Endodermal cell (in vitro differentiated cells): ENCODE measurements around the gene RIPK3. TPM values are rescaled to one million over a fixed set of nuclear protein-coding genes. Genes with fewer than 3 reads are reported as not detected.

Experiments used
- DNase-seq: peaks from one replicate; pipeline ENCODE4 v3.0.0-alpha.2; 2017
- H3K27ac ChIP-seq: 2 replicates; pipeline ENCODE4 v1.5.1; 2013; ENCODE audit warnings: mild to moderate bottlenecking, low read depth, low read length, moderate library complexity
- H3K27me3 ChIP-seq: 2 replicates; pipeline ENCODE4 v1.6.1; 2013; ENCODE audit warnings: mild to moderate bottlenecking, low read length, moderate library complexity; ENCODE audit not compliant: insufficient read depth, control insufficient read depth, poor library complexity, severe bottlenecking
- H3K36me3 ChIP-seq: 2 replicates; pipeline ENCODE4 v1.7.0; 2013; ENCODE audit warnings: mild to moderate bottlenecking, low read length, moderate library complexity; ENCODE audit not compliant: control insufficient read depth, insufficient read depth
- H3K4me1 ChIP-seq: one replicate; pipeline ENCODE4 v1.7.0; 2013; ENCODE audit warnings: low read length; ENCODE audit not compliant: control insufficient read depth, insufficient read depth
- H3K4me3 ChIP-seq: 2 replicates; pipeline ENCODE4 v1.5.1; 2013; ENCODE audit warnings: mild to moderate bottlenecking, low read length, moderate library complexity
- H3K9ac ChIP-seq: 2 replicates; pipeline ENCODE4 v1.6.1; 2013; ENCODE audit warnings: mild to moderate bottlenecking, low read length, moderate library complexity; ENCODE audit not compliant: poor library complexity, severe bottlenecking; ENCODE audit errors: extremely low read depth
- H3K9me3 ChIP-seq: 2 replicates; pipeline ENCODE4 v1.6.1; 2013; ENCODE audit warnings: mild to moderate bottlenecking, low read length, moderate library complexity; ENCODE audit not compliant: control insufficient read depth
- H3K27ac Mint-ChIP-seq: 2 replicates; pipeline ENCODE4 v1.8.0; 2020; ENCODE audit warnings: mixed read lengths
- H3K27me3 Mint-ChIP-seq: 2 replicates; pipeline ENCODE4 v1.8.0; 2021; ENCODE audit warnings: mild to moderate bottlenecking, mixed read lengths; ENCODE audit not compliant: insufficient read depth
- H3K36me3 Mint-ChIP-seq: 2 replicates; pipeline ENCODE4 v1.8.0; 2020; ENCODE audit warnings: low read depth, mixed read lengths
- H3K4me1 Mint-ChIP-seq: 2 replicates; pipeline ENCODE4 v1.8.0; 2020; ENCODE audit warnings: mixed read lengths
- H3K4me3 Mint-ChIP-seq: 2 replicates; pipeline ENCODE4 v1.8.0; 2020; ENCODE audit warnings: mild to moderate bottlenecking, moderate library complexity, mixed read lengths
- H3K9me3 Mint-ChIP-seq: 2 replicates; pipeline ENCODE4 v1.8.0; 2020; ENCODE audit warnings: mild to moderate bottlenecking, mixed read lengths
- WGBS, 2 experiments: methylation state at CpG; one replicate each; pipeline versions ENCODE4 v1.1.5 to v1.1.7; 2013; ENCODE audit warnings: missing lambda C conversion rate in 2 of 2, mixed read lengths in 1 of 2; ENCODE audit not compliant: insufficient coverage in 1 of 2, insufficient read length in 1 of 2; 5-methylcytosine and 5-hydroxymethylcytosine counted together
- total RNA-seq, 2 donors: library from RNA; stranded (reverse); fragmentation: NEBNext Ultra II Directional in 1 of 2; extraction: Animal tissue kit (Norgen Biotek cat#: 25700) in 1 of 2; gene quantifications; 2 replicates in 1 of 2; 3 replicates in 1 of 2; pipeline ENCODE4 v1.2.1, GENCODE V29; 2021
- TF ChIP-seq, protein P1 (sequence below): fragments of 200-600 bp; sonication (generic); conservative IDR thresholded peaks from 2 replicates; pipeline ENCODE4 v1.5.0; 2021; ENCODE audit warnings: antibody characterized with exemption, mild to moderate bottlenecking

RIPK3 gene
- total RNA-seq, 2 donors from 2014 or later, result not detected

DNA sequence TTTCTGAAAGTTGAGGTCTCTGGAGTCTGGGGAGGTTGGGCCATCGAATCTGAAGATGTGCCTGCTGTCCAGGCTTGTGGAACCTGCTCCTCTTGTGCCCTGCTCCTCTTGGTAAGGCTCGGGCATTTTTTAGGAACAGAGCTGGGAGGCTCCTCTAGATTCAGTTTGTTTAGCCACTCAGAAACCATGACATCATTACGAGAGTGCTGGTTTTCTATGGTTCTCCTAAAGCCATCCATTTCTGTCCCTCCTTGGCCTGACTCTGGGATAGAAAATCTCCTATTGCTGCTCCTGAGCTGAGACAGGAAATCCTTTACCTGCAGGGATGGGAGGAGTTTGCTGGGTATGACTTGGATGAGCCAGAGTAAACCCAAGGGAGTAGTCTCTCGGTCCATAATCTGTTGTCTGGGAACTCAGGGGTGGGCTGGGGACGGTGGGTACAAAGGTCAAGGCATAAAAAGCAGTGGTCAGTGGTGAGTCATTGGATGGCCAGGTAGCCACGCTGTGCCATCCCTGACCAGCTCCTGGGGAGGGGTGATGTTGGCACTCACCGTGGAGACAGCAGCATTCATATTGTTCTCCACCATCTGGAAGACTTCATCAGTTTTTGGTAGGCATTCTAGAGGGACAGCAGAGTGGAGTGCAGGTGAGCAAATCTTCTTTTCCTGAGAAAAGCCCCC lies 2.5 kb downstream of the RIPK3 start:
- 79 to 88% methylated on average over 4 to 7 of the region's 7 CpGs for WGBS, 2 experiments
- Histone ChIP-seq H3K4me3 (no peak overlapping the region), H3K36me3 (no peaks in the 10 kb centered on the region), H3K27ac (no peak overlapping the region), H3K9ac (no peak overlapping the region), H3K4me1 (peaks cover 4% of the 10 kb centered on the region), H3K9me3 (no peaks in the 10 kb centered on the region), H3K27me3 (peaks cover 99% of the 10 kb centered on the region)
- H3K9me3 Mint-ChIP-seq, result no peaks in the 10 kb centered on the region
- TF ChIP-seq, protein P1, sequence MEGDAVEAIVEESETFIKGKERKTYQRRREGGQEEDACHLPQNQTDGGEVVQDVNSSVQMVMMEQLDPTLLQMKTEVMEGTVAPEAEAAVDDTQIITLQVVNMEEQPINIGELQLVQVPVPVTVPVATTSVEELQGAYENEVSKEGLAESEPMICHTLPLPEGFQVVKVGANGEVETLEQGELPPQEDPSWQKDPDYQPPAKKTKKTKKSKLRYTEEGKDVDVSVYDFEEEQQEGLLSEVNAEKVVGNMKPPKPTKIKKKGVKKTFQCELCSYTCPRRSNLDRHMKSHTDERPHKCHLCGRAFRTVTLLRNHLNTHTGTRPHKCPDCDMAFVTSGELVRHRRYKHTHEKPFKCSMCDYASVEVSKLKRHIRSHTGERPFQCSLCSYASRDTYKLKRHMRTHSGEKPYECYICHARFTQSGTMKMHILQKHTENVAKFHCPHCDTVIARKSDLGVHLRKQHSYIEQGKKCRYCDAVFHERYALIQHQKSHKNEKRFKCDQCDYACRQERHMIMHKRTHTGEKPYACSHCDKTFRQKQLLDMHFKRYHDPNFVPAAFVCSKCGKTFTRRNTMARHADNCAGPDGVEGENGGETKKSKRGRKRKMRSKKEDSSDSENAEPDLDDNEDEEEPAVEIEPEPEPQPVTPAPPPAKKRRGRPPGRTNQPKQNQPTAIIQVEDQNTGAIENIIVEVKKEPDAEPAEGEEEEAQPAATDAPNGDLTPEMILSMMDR, result no peak
- no peak overlapping the region for H3K4me3 Mint-ChIP-seq
- peaks cover 19% of the 10 kb centered on the region for H3K4me1 Mint-ChIP-seq
- no peaks in the 10 kb centered on the region for H3K36me3 Mint-ChIP-seq
- H3K27ac Mint-ChIP-seq, result no peak overlapping the region
- peaks cover 99% of the 10 kb centered on the region for H3K27me3 Mint-ChIP-seq
- peak; percentile 38 for DNase-seq

DNA sequence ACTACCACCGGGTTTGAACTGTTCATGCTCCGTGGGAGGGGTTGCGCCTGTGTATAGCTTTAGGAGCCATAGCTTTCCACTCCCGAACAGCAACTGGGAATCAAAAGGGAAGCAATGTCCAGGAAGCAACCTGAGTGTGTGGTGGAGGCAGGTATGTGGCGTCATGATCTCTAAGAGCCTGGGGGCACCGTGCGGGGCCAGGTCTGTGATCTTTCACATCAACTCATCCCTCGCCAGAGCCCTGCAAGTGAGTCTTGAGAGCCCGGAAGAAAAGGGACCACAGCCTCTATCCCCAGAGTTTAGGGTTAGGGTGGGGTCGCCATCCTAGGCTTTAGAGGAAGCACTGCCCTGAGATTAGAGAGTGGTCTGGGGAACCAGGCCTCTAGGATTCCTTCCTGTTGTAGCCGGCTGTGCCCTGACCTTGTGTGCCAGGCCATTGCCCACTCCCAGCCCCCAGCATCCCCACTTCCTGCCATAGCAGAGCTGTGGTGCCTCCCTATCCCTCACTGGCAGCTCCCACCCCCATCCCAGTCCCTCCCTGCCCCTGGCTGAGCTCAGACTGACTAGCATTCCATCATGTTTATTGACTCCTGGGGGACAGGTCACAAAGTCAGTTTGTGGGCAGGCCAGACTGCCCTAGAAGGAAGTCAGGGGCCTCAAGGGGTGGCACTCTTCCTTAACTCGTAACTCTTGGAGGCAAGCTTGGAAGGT lies 4.2 kb downstream of the RIPK3 start:
- peak; percentile 60 for DNase-seq
- H3K27me3 Mint-ChIP-seq, result peaks cover 99% of the 10 kb centered on the region
- TF ChIP-seq, protein P1, result no peak

DNA sequence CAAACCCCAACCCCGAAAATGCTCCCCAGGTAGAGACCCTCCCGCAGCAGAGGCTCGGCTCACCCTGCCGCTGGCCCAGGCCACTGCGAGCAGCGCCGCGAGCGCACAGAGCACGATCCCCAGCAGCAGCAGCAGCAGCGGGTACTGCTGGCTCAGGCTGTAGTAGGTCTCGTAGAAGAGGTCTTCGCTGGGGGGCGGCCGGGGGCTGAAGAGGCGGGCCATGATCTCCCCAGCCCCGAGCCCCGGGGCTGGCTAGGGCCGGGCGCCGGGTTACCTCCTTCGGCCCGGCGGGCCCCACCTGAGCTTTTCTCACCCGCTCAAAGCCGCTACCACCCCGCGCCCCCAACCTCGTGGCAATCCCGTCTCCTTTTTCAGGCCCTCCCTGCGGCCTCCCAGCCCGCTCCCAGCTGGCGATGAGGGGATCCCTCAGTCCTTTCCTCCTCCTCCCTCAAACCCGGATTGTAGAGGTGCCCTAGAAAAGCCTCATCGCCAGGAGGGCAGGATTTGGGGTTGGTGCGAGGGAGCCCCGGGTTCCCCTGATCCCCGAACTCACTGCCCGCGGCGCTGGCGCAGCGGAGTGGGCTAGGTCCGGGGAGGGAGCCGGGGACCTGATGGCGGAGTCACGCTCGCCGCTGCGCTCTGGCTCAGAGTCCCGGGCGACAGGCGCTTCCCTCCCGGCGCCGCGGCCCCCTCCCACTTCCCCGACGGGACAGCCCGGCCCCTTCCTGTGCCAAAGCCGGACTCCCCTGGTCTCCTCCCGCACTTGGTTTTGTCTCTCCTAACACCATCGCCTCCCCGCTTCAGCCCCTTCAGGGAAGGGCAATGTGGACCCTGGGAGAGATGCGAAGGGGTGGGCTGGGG lies 5.1 kb downstream of the RIPK3 start, which contains the start of gene ADCY4:
TSS of gene ADCY4 (minus strand) at position 641 of the 861 bp plus-strand sequence. CDS start at position 222, 419 bp downstream.
- Mint-ChIP-seq H3K36me3 (no peaks in the 10 kb centered on the region), H3K27ac (no peak within 1 kb of the TSS), H3K9me3 (no peaks in the 10 kb centered on the region), H3K4me1 (peaks cover 20% of the 10 kb centered on the region), H3K4me3 (peak within 1 kb of the TSS; percentile 34), H3K27me3 (peaks cover 99% of the 10 kb centered on the region)
- TF ChIP-seq, protein P1, result no peak
- Histone ChIP-seq H3K9me3 (no peaks in the 10 kb centered on the region), H3K4me3 (peak within 1 kb of the TSS; percentile 73), H3K27ac (no peak within 1 kb of the TSS), H3K4me1 (peaks cover 4% of the 10 kb centered on the region), H3K9ac (no peak within 1 kb of the TSS), H3K36me3 (no peaks in the 10 kb centered on the region), H3K27me3 (peaks cover 98% of the 10 kb centered on the region)
- DNase-seq, result peak; percentile 72
- WGBS, 2 experiments, result 2 to 7% methylated on average over 13 to 65 of the region's 65 CpGs

More for the DNA sequence above, 4.2 kb downstream of the RIPK3 start:
- 76 to 78% methylated on average over 8 to 12 of the region's 12 CpGs for WGBS, 2 experiments
- H3K36me3 ChIP-seq, result no peaks in the 10 kb centered on the region
- H3K9me3 ChIP-seq, result no peaks in the 10 kb centered on the region
- no peak overlapping the region for H3K27ac ChIP-seq
- H3K27ac Mint-ChIP-seq, result no peak overlapping the region
- no peak overlapping the region for H3K4me3 ChIP-seq
- peaks cover 100% of the 10 kb centered on the region for H3K27me3 ChIP-seq
- no peaks in the 10 kb centered on the region for H3K9me3 Mint-ChIP-seq
- H3K4me1 Mint-ChIP-seq, result peaks cover 22% of the 10 kb centered on the region
- peaks cover 4% of the 10 kb centered on the region for H3K4me1 ChIP-seq
- no peaks in the 10 kb centered on the region for H3K36me3 Mint-ChIP-seq
- H3K9ac ChIP-seq, result no peak overlapping the region
- H3K4me3 Mint-ChIP-seq, result peak overlapping the region; percentile 34
